ENCODE results near the gene MCRIP2. TPM values are rescaled to one million over a fixed set of nuclear protein-coding genes. Genes with fewer than 3 reads are reported as not detected.
A peak's percentile ranks its signal among the peaks of the same experiment; 100 is the strongest.
"Not testable (repeated sequence)": the region's sequence is repeated elsewhere in the genome, so short reads cannot be mapped to it uniquely, and the experiment has no call there.

The MCRIP2 gene
- total and polyA plus RNA-seq, 5 experiments from 2014 or later, result 28.1 to 36.6 (median 32.2) TPM

DNA sequence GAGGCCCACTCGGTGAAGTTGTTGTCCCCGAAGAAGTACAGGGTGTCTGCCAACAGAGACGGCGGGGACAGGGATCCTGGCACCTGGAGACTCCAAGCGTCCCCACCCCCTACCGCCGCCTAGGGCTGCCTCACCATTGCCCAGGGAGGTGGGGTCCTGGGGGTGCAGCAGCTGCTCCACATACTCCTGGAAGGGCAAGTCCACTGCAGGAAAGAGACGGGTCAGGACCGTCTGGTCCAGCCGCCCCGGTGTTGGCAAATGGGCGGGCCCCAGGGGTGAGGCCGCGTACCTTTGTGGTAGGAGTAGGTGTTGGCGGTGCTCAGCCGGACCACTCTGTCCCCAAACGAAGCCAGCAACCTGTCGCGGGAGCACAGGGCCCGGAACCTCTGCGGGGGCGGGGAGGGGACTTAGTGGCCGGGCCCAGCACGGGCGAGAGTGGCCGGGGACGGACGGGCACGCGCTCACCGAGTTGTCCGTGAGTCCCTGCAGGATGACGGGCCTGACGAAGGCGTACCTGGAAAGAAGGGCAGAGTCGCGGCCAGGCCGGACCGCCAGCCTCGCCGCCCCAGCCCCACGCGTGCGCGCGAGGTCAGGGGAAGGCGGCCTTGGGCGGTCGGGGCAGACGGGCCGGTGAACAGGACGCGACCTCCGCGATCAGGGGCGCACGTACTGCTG is 41.9 kb downstream of the MCRIP2 start:
- H3K27ac Mint-ChIP-seq, result peak overlapping the region in 7 of 10 donors; percentile 28 to 87 (median 78)
- POLR2A ChIA-PET, result interaction anchor here (0.5 to 8.3 kb wide), 9 partner anchors 12 to 1531 kb away, joined by 3 to 95 read pairs (median 4); partner anchors contain the start of genes METTL26, RHOT2 and WDR90
- ATAC-seq, result no peak
- H3K4me1 Mint-ChIP-seq, result peaks cover 7 to 44% (median 32%) of the 10 kb centered on the region in 4 donors
- peak overlapping the region; percentile 56 to 82 (median 74) for H3K4me3 Mint-ChIP-seq
- no peaks in the 10 kb centered on the region for H3K27me3 Mint-ChIP-seq
- no peaks in the 10 kb centered on the region for H3K9me3 Mint-ChIP-seq
- peaks cover 0 to 14% (median 3%) of the 10 kb centered on the region in 3 donors for H3K36me3 Mint-ChIP-seq
- DNase-seq, result no peak

DNA sequence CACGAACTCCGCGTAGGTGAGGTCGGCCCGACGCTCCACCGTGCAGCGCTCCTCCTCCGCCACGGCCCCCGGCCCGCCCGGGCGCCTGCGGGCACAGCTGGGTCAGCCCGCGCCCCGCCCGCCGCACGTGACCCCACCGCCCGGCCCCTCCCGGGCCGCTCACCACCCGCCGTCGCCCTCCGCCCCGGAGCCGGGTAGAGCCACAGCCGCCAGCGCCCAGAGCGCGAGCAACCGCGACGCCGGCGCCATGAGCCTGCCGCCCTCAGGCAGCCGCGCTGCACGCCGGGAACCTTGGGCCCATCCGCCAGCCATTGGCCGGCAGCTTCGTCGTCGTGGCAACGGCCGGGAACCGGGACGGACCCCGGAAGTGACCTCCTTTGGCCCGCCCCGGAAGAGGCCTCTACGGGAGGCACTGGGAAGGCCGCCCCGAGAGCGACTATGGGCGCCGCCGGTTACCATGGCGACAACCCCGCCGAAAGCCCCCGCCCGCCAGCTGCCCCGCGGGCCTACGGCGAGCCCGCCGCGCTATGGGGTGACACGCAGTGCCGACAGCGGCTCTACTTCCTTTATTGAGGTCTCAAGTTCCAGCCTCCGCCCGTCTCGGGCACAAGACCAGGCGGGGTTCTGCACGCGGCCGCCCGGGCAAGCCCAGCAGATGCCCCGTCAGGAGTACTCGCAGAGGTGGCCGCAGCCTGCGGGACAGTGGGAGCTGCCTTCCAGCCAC is 42.6 kb downstream of the MCRIP2 start, which contains the start of gene JMJD8:
Gene JMJD8, minus strand, starts transcription at position 264 of the 724 bp plus-strand sequence. Its CDS starts 15 bp downstream, at position 249.
- POLR2A ChIA-PET, result interaction anchor here (0.5 to 8.3 kb wide), 12 partner anchors 9 to 1530 kb away, joined by 3 to 95 read pairs (median 4); partner anchors contain the start of genes METTL26, RHOT2 and WDR90
- Mint-ChIP-seq H3K9me3 (no peaks in the 10 kb centered on the region), H3K27ac (peak within 1 kb of the TSS in 8 of 10 donors; percentile 52 to 93 (median 80)), H3K4me1 (peaks cover 5 to 46% (median 34%) of the 10 kb centered on the region in 4 donors), H3K36me3 (peaks cover 0 to 14% (median 3%) of the 10 kb centered on the region in 3 donors), H3K27me3 (no peaks in the 10 kb centered on the region), H3K4me3 (peak within 1 kb of the TSS; percentile 60 to 86 (median 76))
- peak; percentile 91 to 98 (median 92) for DNase-seq
- ATAC-seq, result peak; percentile 67 to 74

DNA sequence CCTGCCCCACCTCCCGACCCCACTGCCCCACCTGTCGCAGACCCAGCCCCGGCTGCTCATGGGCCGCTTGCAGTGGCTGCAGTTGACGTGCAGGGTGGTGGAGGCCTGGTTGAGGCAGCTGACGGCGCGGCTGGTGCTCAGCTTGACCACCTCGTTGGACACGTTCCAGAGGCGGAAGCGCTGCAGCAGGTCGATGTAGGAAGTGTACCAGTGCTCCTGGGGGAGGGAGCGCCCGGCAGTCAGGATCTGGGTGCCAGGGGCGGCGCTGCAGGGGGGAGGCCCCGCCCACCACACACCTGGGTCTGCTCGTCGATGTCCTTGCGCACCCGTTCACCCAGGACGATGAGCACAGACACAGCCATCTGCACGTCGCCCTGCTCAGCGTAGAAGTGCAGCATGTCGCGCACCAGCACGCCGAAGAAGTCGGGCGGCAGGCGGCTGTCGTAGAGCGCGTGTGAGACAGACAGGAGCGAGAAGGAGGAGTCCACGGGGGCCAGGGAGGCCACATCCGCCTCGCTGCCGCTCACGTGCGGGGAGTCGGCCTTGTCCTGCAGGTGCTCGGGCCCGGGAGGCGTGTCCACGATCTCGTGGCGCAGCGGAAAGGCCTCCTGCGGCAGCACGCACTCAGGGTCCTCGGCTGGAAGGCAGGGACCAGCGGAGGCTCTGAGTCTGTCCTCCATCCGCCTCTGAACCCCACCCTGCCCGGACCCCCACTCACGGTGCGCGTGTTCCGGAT is 43.5 kb downstream of the MCRIP2 start:
- no peaks in the 10 kb centered on the region for H3K27me3 Mint-ChIP-seq

DNA sequence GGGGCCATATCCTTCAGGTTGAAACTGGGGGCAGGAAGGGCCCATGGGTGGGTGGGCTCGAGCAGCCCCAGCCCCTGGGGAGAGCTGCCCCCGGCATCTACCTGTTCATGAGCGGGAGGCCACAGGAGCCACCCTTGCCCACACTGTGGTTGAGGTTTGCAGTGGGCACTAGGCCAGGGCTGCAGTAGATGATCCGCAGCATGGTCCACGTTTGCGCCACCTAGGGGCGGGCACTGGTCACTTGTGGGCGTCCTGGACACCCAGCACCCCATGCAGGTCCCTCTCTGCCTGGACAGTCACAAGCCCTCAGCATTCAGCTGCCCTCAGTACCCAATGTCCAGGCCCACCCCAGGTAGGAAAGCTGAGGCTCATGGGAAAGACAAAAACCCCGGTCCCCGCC is 44.3 kb downstream of the MCRIP2 start:
- DNase-seq, result no peak
- peak overlapping the region in 4 of 10 donors; percentile 29 to 53 (median 52) for H3K27ac Mint-ChIP-seq

More for the DNA sequence above, 43.5 kb downstream of the MCRIP2 start:
- no peaks in the 10 kb centered on the region for H3K9me3 Mint-ChIP-seq
- peak overlapping the region in 1 of 10 donors; percentile 70 for H3K27ac Mint-ChIP-seq
- POLR2A ChIA-PET, result interaction anchor here (0.8 to 8.3 kb wide), 8 partner anchors 10 to 48 kb away, joined by 3 to 95 read pairs (median 4); partner anchors contain the start of genes METTL26, RHBDL1, RHOT2 and WDR90
- H3K4me3 Mint-ChIP-seq, result peak overlapping the region in 2 of 10 donors; percentile 38 to 41
- no peak for ATAC-seq
- peaks cover 4 to 54% (median 37%) of the 10 kb centered on the region in 4 donors for H3K4me1 Mint-ChIP-seq
- peaks cover 0 to 14% (median 3%) of the 10 kb centered on the region in 3 donors for H3K36me3 Mint-ChIP-seq
- no peak for DNase-seq

DNA sequence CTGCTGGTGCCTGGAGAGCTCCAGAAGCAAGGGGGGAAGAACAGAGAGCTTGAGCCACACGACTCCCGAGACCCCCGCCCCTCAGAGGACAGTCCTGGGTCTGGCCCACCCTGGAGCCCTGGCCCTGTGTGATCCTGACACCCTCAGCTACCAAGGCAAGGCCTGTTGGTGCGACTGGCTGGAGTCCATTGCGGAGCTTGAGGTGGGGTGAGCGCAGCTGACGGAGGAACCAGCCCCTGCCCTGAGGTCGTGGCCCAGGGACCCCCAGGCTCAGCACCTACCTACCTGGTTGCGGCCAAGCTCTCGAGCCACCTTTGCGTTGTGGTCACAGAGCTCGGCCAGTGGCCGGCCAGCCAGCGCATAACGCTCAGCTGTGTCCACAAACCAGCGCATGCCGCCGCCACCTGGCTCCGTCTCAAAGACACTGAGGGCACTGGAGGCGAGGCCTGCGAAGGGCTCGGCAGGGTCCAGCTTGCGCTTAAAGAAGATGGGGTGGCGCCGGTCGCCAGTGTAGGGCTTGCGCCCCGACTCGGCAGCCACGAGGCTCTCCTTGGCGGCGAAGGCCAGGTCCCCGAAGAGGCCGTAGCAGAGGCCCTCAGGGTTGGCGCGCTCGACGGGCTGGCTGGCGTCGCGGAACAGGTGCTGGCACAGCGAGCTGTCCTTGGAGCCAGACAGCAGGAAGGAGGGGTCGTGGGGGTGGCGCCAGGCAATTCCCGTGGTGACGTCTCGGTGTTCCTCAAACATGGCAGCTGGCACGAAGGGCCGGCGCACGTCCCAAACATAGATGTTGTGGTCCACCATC is 45.0 kb downstream of the MCRIP2 start:
- Mint-ChIP-seq H3K4me1 (peaks cover 9 to 54% (median 38%) of the 10 kb centered on the region in 4 donors), H3K36me3 (peaks cover 0 to 9% (median 3%) of the 10 kb centered on the region in 3 donors)
- POLR2A ChIA-PET, result interaction anchor here (0.7 to 3.6 kb wide), 5 partner anchors 9 to 50 kb away, joined by 3 to 38 read pairs (median 4); partner anchors contain the start of genes METTL26 and RHBDL1

More for the DNA sequence above, 44.3 kb downstream of the MCRIP2 start:
- Mint-ChIP-seq H3K4me3 (peak overlapping the region in 9 of 10 donors; percentile 2 to 53 (median 26)), H3K9me3 (no peaks in the 10 kb centered on the region), H3K27me3 (no peaks in the 10 kb centered on the region), H3K36me3 (peaks cover 0 to 14% (median 3%) of the 10 kb centered on the region in 3 donors), H3K4me1 (peaks cover 6 to 59% (median 42%) of the 10 kb centered on the region in 4 donors)
- POLR2A ChIA-PET, result interaction anchor here (0.7 to 3.6 kb wide), 5 partner anchors 10 to 50 kb away, joined by 3 to 38 read pairs (median 4); partner anchors contain the start of genes METTL26 and RHBDL1
- no peak for ATAC-seq

DNA sequence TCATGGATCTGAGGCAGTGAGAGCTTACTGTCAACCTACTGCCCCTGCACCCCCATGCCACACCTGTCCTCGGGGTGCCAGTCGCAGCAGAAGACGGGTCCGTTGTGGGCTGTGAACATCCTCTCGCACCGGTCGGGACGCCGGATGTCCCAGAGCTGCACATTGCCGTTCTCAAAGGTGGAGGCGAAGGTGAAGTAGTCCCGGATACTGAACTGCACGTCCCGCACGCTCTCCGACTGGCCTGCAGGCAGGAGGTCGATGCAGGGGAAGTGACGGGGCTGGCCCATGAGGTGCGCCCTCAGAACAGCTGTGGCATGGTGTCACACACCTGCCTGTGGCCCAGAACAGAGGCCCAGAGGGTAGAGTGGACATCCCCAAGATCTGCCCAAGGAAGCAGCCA is 45.9 kb downstream of the MCRIP2 start:
- peaks cover 0 to 2% (median 0%) of the 10 kb centered on the region in 5 donors for H3K27me3 Mint-ChIP-seq
- peak overlapping the region in 2 of 10 donors; percentile 21 to 84 for H3K27ac Mint-ChIP-seq
- no peaks in the 10 kb centered on the region for H3K9me3 Mint-ChIP-seq
- POLR2A ChIA-PET, result interaction anchor here (0.7 to 0.9 kb wide), 3 partner anchors 8 to 45 kb away, joined by 3 read pairs; no protein-coding TSS in a partner anchor
- ATAC-seq, result no peak
- peak overlapping the region in 3 of 10 donors; percentile 36 to 54 (median 48) for H3K4me3 Mint-ChIP-seq
- no peak for DNase-seq
- H3K4me1 Mint-ChIP-seq, result peaks cover 6 to 48% (median 32%) of the 10 kb centered on the region in 4 donors
- H3K36me3 Mint-ChIP-seq, result peaks cover 0 to 4% (median 2%) of the 10 kb centered on the region in 3 donors

More for the DNA sequence above, 45.0 kb downstream of the MCRIP2 start:
- Mint-ChIP-seq H3K27ac (peak overlapping the region in 1 of 10 donors; percentile 25), H3K27me3 (no peaks in the 10 kb centered on the region), H3K4me3 (peak overlapping the region in 2 of 10 donors; percentile 19 to 53), H3K9me3 (no peaks in the 10 kb centered on the region)
- ATAC-seq (no peak), DNase-seq (no peak)

DNA sequence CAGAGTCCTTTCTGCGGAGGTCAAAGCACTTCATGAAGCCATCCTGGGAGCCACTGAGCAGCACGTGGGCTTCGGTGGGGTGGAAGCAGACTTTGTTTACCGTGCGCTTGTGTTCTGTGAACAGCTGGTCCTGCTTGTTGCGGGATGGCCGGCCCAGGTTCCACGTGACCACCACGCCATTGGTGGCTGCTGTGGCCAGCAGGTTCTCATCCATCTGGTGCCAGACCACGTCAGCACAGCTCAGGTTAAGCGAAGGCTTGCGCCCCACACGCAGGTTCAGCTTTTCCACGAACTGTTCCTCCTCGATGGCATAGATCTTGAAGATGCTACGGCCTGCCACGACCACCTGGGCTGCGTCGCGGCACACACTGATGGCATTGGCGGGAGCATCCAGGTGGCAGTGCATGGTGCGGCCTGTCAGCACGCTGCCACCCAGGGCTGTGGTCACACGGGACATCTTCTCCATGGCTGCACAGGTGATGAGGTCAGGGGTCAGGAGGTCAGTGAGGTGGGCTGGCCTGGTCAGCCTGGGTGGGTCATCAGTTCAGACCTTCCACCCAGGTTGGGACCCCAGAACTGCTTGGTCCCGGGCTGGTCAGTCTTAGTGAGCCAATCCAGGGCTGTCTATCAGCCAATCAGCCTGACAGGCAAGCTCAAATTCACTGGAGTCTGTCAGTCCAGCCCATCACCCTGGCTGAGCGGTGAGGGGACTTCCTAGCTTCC is 47.7 kb downstream of the MCRIP2 start:
- Mint-ChIP-seq H3K4me3 (peak overlapping the region; percentile 82 to 95 (median 91)), H3K27me3 (peaks cover 0 to 2% (median 0%) of the 10 kb centered on the region in 5 donors), H3K36me3 (peaks cover 0 to 3% (median 0%) of the 10 kb centered on the region in 3 donors), H3K9me3 (no peaks in the 10 kb centered on the region), H3K27ac (peak overlapping the region; percentile 71 to 95 (median 88)), H3K4me1 (peaks cover 5 to 45% (median 28%) of the 10 kb centered on the region in 4 donors)
- DNase-seq (no peak), ATAC-seq (no peak)
- POLR2A ChIA-PET, result interaction anchor here (0.6 to 2.3 kb wide), 18 partner anchors 9 to 1276 kb away, joined by 3 to 37 read pairs (median 4); partner anchors contain the start of genes ANTKMT, CCDC78, CIAO3 and HAGHL

DNA sequence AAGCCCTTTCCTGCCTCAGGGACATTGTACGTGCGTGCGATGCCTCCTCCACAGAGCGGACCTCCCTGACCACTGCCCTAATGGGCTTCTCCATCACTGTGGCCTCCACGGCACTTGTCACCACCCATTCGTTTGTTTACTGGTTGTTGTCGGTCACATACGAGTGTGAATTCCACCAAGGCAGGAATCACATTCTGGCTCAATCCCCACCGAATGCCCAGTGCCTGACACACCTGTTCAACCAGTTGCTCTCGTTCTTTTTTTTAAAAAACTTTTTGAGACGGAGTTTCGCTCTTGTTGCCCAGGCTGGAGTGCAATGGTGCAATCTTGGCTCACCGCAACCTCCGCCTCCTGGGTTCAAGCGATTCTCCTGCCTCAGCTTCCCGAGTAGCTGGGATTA is 49.6 kb downstream of the MCRIP2 start:
- DNase-seq, H3K27me3 Mint-ChIP-seq, H3K36me3 Mint-ChIP-seq, H3K9me3 Mint-ChIP-seq, POLR2A ChIA-PET, ATAC-seq: not testable (repeated sequence)
- Mint-ChIP-seq H3K4me1 (peaks cover 9 to 54% (median 31%) of the 10 kb centered on the region in 4 donors), H3K4me3 (peak overlapping the region; percentile 18 to 95 (median 84)), H3K27ac (peak overlapping the region in 8 of 10 donors; percentile 21 to 89 (median 58))

DNA sequence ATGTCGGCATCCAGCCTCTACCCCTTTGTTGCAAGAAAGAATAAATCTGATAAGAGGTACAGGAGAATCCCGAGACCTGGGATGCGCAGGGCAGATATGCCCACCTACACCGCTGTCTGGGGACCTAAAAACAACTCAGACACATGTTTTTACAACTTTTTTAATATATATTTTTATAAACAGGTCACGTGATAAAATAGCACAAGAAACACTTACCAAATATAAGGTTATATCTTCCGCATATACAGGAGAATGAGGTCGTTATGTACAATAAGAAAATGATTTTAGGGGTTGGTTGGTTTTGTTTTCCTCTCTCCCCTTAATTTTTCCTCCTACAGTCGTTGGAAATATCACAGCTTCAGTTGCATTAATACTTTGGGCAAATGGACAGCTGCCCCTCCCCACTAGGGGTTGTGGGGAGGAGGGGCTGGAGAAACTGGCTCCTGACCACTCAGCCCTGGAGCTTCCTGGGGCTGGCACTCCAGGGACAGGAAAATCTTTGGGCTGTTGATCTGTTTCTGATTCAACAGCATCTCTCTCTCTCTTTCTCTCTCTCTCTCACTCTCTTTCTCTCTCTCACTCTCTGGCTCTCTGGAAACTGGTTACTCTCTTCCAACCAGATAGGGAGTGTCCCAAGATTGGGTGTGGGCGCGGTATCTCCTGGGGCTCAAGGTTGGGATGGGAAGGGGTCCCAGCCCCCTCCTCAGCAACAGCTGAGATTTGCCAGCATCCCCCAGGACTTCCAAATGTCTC is 50.9 kb downstream of the MCRIP2 start:
- Mint-ChIP-seq H3K4me3 (peak overlapping the region; percentile 2 to 82 (median 59)), H3K4me1 (peaks cover 9 to 59% (median 32%) of the 10 kb centered on the region in 4 donors), H3K9me3 (no peaks in the 10 kb centered on the region), H3K27me3 (peaks cover 0 to 2% (median 0%) of the 10 kb centered on the region in 5 donors), H3K36me3 (no peaks in the 10 kb centered on the region), H3K27ac (peak overlapping the region in 5 of 10 donors; percentile 26 to 68 (median 53))
- no peak for DNase-seq
- POLR2A ChIA-PET, result interaction anchor here (0.9 to 5.2 kb wide), 5 partner anchors 8 to 56 kb away, joined by 3 to 56 read pairs (median 49); partner anchors contain the start of genes ANTKMT, CCDC78, HAGHL and JMJD8
- no peak for ATAC-seq
